ENCODE measurements around the gene JMJD1C.

DNA sequence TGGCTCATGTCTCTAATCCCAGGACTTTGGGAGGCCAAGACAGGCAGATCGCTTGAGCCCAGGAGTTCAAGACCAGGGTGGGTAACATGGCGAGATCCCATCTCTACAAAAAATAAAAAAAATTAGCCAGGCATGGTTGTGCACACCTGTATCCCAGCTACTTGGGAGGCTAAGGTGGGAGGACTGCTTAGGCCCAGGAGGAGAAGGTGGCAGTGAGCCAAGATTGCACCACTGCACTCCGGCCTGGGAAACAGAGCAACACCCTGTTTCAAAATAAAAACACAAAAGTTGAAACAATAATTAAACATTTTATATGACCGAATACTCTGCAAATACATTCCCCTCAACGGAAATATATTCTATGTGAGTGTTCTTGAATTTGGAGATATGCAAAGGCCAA lies 40.3 kb downstream of the JMJD1C start:
- TF ChIP-seq POLR2AphosphoS5 (IDR thresholded peaks at IDR 0.05; ENCODE audit: low read depth, low read length) (no peak), PAX5 (IDR thresholded peaks at IDR 0.05; ENCODE audit: insufficient read depth, low read length, severe bottlenecking) (no peak), POLR2A (IDR thresholded peaks at IDR 0.05; ENCODE audit: low read depth, low read length) (no peak), SPI1 (IDR thresholded peaks at IDR 0.05; ENCODE audit: low read depth, low read length) (no peak), TAF1 (IDR thresholded peaks at IDR 0.05; ENCODE audit: low read depth, low read length) (no peak), POU2F2 (IDR thresholded peaks at IDR 0.05; ENCODE audit: low read depth, low read length) (no peak)
